HepG2 (cell line): ENCODE data around the gene TUBA4B. TPM values are rescaled to one million over a fixed set of nuclear protein-coding genes. Genes with fewer than 3 reads are reported as not detected.

Experiments used
- FOXC1 ChIP-seq: sonication (generic); formaldehyde crosslinking; IDR thresholded peaks from 2 replicates; pipeline ENCODE4 v1.8.0; 2022; ENCODE audit warnings: mild to moderate bottlenecking, missing genetic modification reagents, borderline replicate concordance
- HNRNPL ChIP-seq: fragments of 200-400 bp; formaldehyde crosslinking; IDR thresholded peaks from 2 replicates; pipeline ENCODE4 v1.6.1; 2017; ENCODE audit warnings: mild to moderate bottlenecking, low read depth, low read length
- MED8 ChIP-seq: sonication (generic); formaldehyde crosslinking; IDR thresholded peaks from 2 replicates; pipeline ENCODE4 v1.8.1; 2023; ENCODE audit warnings: mild to moderate bottlenecking, missing genetic modification reagents; ENCODE audit not compliant: insufficient replicate concordance
- NONO ChIP-seq, 2 experiments: fragments of 450-650 bp in 1 of 2; sonication (generic) in 1 of 2; formaldehyde crosslinking in 1 of 2; IDR thresholded peaks in 1 of 2; conservative IDR thresholded peaks in 1 of 2; 2 replicates each; pipeline versions ENCODE4 v1.6.1 to v1.8.0; 2017 to 2022; ENCODE audit warnings: mild to moderate bottlenecking in 1 of 2, missing genetic modification reagents in 1 of 2, moderate library complexity in 1 of 2
- PAX8 ChIP-seq: sonication (generic); formaldehyde crosslinking; IDR thresholded peaks from 2 replicates; pipeline ENCODE4 v1.8.0; 2022; ENCODE audit warnings: mild to moderate bottlenecking, missing genetic modification reagents, borderline replicate concordance
- PRPF4 ChIP-seq: fragments of 200-400 bp; formaldehyde crosslinking; IDR thresholded peaks from 2 replicates; pipeline ENCODE4 v1.6.1; 2016; ENCODE audit warnings: low read length, low read depth; ENCODE audit not compliant: poor library complexity, severe bottlenecking
- RORA ChIP-seq: sonication (generic); formaldehyde crosslinking; IDR thresholded peaks from 2 replicates; pipeline ENCODE4 v1.5.0; 2020; ENCODE audit warnings: mild to moderate bottlenecking, missing genetic modification reagents, moderate library complexity
- TEAD2 ChIP-seq: sonication (generic); formaldehyde crosslinking; IDR thresholded peaks from 2 replicates; pipeline ENCODE4 v1.9.0; 2021; ENCODE audit warnings: missing genetic modification reagents
- TFDP1 ChIP-seq: IDR thresholded peaks from 2 replicates; pipeline ENCODE4 v1.6.1; 2016; ENCODE audit warnings: missing compliant biosample characterization, missing genetic modification reagents, borderline replicate concordance
- ZHX2 ChIP-seq, 2 experiments: sonication (generic) in 1 of 2; formaldehyde crosslinking in 1 of 2; IDR thresholded peaks; 2 replicates each; pipeline versions ENCODE4 v1.6.1 to v1.9.0; 2014 to 2022; ENCODE audit warnings: antibody characterized with exemption in 1 of 2, borderline replicate concordance in 1 of 2, inconsistent platforms in 1 of 2, low read depth in 1 of 2, missing genetic modification reagents in 1 of 2
- ZNF788 ChIP-seq: sonication (generic); formaldehyde crosslinking; IDR thresholded peaks from 2 replicates; pipeline ENCODE4 v1.5.0; 2020; ENCODE audit warnings: mild to moderate bottlenecking, missing genetic modification reagents, borderline replicate concordance
- polyA plus RNA-seq, 8 experiments: library from polyadenylated mRNA; depleted of rRNA in 3 of 8; stranded (reverse) in 7 of 8; unstranded in 1 of 8; fragments of >200 nt; fragmentation: Illumina TruSeq in 4 of 8; extraction: Trizol in 4 of 8; gene quantifications; 2 replicates each; pipeline versions ENCODE4 v1.2.1 to v1.2.3, GENCODE V29; 2011 to 2016; ENCODE audit warnings: low read depth in 4 of 8, missing spikeins in 1 of 8, mixed read lengths in 1 of 8; ENCODE audit not compliant: insufficient read depth in 1 of 8
- total RNA-seq, 5 experiments: library from RNA; depleted of rRNA; stranded (reverse); fragments of >200 nt; fragmentation: Illumina TruSeq; extraction: Trizol; gene quantifications; 2 replicates each; pipeline ENCODE4 v1.2.3, GENCODE V29; 2016; ENCODE audit warnings: low read depth in 1 of 5
- TF ChIP-seq, protein P1 (sequence below): sonication (generic); formaldehyde crosslinking; IDR thresholded peaks from 2 replicates; pipeline ENCODE4 v1.8.1; 2023; ENCODE audit warnings: missing genetic modification reagents, inconsistent platforms, borderline replicate concordance
- TF ChIP-seq, protein P2 (sequence below): fragments of 450-650 bp; IDR thresholded peaks from 2 replicates; pipeline ENCODE4 v1.6.1; 2017; ENCODE audit warnings: mild to moderate bottlenecking
- TF ChIP-seq, protein P3 (sequence below): IDR thresholded peaks from 2 replicates; pipeline ENCODE4 v1.6.1; 2016; ENCODE audit warnings: mild to moderate bottlenecking, missing biosample characterization, missing genetic modification reagents

TUBA4B gene
- total and polyA plus RNA-seq, 2 of the 13 experiments (the other 11 are each of a cell fraction or from before 2014, with no cell fraction given), result 0.18 to 0.22 TPM

- TF ChIP-seq, protein P1, sequence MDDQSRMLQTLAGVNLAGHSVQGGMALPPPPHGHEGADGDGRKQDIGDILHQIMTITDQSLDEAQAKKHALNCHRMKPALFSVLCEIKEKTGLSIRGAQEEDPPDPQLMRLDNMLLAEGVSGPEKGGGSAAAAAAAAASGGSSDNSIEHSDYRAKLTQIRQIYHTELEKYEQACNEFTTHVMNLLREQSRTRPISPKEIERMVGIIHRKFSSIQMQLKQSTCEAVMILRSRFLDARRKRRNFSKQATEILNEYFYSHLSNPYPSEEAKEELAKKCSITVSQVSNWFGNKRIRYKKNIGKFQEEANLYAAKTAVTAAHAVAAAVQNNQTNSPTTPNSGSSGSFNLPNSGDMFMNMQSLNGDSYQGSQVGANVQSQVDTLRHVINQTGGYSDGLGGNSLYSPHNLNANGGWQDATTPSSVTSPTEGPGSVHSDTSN (CRISPR knock-in tag), result no peak
- TF ChIP-seq TEAD2 (CRISPR knock-in tag) (0 out of 2 replicates have a peak, but pooled peaks have one; percentile 65), TFDP1 (CRISPR knock-in tag) (peak; percentile 86), RORA (CRISPR knock-in tag) (no peak), ZNF788 (CRISPR knock-in tag) (peak; percentile 93; the same call in 1 of the 2 replicates), PRPF4 (peak; percentile 44), NONO (IDR thresholded peaks at IDR 0.05) (no peak), NONO (CRISPR knock-in tag; conservative IDR thresholded peaks at IDR 0.05) (peak; percentile 90; the same call in 1 of the 2 replicates), ZHX2 (IDR thresholded peaks at IDR 0.05; ENCODE audit: low read depth) (no peak), ZHX2 (CRISPR knock-in tag; IDR thresholded peaks at IDR 0.05; ENCODE audit: borderline replicate concordance) (no peak), MED8 (no peak), HNRNPL (0 out of 2 replicates have a peak, but pooled peaks have one; percentile 27), PAX8 (CRISPR knock-in tag) (peak; percentile 85; the same call in 1 of the 2 replicates), FOXC1 (peak; percentile 96)
- TF ChIP-seq, protein P2, sequence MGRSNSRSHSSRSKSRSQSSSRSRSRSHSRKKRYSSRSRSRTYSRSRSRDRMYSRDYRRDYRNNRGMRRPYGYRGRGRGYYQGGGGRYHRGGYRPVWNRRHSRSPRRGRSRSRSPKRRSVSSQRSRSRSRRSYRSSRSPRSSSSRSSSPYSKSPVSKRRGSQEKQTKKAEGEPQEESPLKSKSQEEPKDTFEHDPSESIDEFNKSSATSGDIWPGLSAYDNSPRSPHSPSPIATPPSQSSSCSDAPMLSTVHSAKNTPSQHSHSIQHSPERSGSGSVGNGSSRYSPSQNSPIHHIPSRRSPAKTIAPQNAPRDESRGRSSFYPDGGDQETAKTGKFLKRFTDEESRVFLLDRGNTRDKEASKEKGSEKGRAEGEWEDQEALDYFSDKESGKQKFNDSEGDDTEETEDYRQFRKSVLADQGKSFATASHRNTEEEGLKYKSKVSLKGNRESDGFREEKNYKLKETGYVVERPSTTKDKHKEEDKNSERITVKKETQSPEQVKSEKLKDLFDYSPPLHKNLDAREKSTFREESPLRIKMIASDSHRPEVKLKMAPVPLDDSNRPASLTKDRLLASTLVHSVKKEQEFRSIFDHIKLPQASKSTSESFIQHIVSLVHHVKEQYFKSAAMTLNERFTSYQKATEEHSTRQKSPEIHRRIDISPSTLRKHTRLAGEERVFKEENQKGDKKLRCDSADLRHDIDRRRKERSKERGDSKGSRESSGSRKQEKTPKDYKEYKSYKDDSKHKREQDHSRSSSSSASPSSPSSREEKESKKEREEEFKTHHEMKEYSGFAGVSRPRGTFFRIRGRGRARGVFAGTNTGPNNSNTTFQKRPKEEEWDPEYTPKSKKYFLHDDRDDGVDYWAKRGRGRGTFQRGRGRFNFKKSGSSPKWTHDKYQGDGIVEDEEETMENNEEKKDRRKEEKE, result no peak
- TF ChIP-seq, protein P3, sequence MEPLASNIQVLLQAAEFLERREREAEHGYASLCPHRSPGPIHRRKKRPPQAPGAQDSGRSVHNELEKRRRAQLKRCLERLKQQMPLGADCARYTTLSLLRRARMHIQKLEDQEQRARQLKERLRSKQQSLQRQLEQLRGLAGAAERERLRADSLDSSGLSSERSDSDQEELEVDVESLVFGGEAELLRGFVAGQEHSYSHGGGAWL (CRISPR knock-in tag), result peak; percentile 92
Observed at GRCh38 chr2:219294356-219295351, 41.6 kb downstream of the TUBA4B start (continued).
